ENCODE results near the gene YKT6. TPM values are rescaled to one million over a fixed set of nuclear protein-coding genes. Genes with fewer than 3 reads are reported as not detected.

The YKT6 gene
- total RNA-seq, 4 donors from 2014 or later: 43.3 to 50.7 (median 49.7) TPM

GRCh38 chr7:44197474-44197873, 3.3 kb upstream of the YKT6 start:
- TF ChIP-seq CTCF (IDR thresholded peaks at IDR 0.05; ENCODE audit: low read depth): no peak

GRCh38 chr7:44201813-44202212, 1.0 kb downstream of the YKT6 start:
- no peak for TF ChIP-seq CTCF (IDR thresholded peaks at IDR 0.05; ENCODE audit: low read depth)

GRCh38 chr7:44206008-44206407, 5.2 kb downstream of the YKT6 start:
- TF ChIP-seq CTCF (IDR thresholded peaks at IDR 0.05; ENCODE audit: low read depth): no peak

- TF ChIP-seq CTCF (IDR thresholded peaks at IDR 0.05; ENCODE audit: low read depth): no peak
Measured at GRCh38 chr7:44208085-44208484, 7.3 kb downstream of the YKT6 start.

- TF ChIP-seq CTCF (IDR thresholded peaks at IDR 0.05; ENCODE audit: low read depth): no peak
Measured at GRCh38 chr7:44210107-44210506, 9.3 kb downstream of the YKT6 start.

GRCh38 chr7:44211126-44211675, 10.4 kb downstream of the YKT6 start:
- TF ChIP-seq CTCF (IDR thresholded peaks at IDR 0.05; ENCODE audit: low read depth): no peak

- TF ChIP-seq CTCF (IDR thresholded peaks at IDR 0.05; ENCODE audit: low read depth): no peak
Measured at GRCh38 chr7:44212018-44212417, 11.2 kb downstream of the YKT6 start.

Data from subcutaneous adipose tissue (tissue), 4 donors.